Measurements from ENCODE around the gene CCDC50. TPM values are rescaled to one million over a fixed set of nuclear protein-coding genes. Genes with fewer than 3 reads are reported as not detected.

Gene CCDC50
- total RNA-seq, 1 experiment from 2014 or later: 106 TPM

DNA sequence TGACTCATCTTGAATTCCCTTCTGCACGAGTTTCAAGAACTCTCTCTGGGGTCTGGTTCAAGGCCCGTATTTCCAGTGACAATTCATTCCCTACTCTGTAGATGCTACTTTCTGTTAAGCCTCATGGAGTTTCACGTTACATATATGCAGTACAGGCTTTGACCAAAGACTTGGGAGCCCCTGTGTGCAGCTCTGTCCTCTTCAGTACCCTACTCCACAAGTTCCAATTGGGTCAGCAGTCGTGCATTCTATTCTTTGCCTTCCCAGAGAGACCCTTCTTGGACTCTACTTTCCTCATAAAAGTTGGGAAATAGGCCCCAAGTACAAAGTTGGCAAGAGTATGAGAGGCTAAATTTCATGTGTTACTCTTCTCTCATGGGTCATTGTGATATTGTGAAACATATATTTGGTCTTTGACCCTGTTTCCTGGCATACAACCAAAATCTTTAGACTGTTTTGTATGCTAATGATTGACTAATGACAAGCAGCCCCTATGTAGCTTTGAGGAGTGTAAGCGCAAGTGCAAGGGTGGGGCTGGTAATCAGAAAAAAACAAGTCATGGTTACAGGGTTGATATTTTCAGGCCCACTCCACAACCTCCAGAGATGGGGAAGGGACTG, 15.0 kb upstream of the CCDC50 start:
- Histone ChIP-seq H4K20me1 (ENCODE audit: insufficient read depth) (no peaks in the 10 kb centered on the region), H3K9me2 (ENCODE audit: insufficient read depth) (no peaks in the 10 kb centered on the region), H3K27me3 (ENCODE audit: insufficient read depth, low read depth) (no peaks in the 10 kb centered on the region), H3K79me2 (ENCODE audit: low read depth) (no peaks in the 10 kb centered on the region), H3K4me2 (no peak overlapping the region), H3K36me3 (ENCODE audit: low read depth) (no peaks in the 10 kb centered on the region), H2AFZ (no peak overlapping the region), H3K4me1 (replicated peaks; ENCODE audit: insufficient read depth) (no peaks in the 10 kb centered on the region), H3K9me3 (ENCODE audit: insufficient read depth, low read depth) (no peaks in the 10 kb centered on the region), H3F3A (ENCODE audit: insufficient read depth, low read depth) (no peaks in the 10 kb centered on the region), H3K27ac (no peak overlapping the region), H3K4me3 (no peak overlapping the region)
- POLR2A ChIA-PET (ENCODE audit: unreplicated experiment): no interaction called here
- intact Hi-C loops (cut with micrococcal nuclease; ENCODE audit: unreplicated experiment): no loop called here
- CTCF ChIA-PET: no interaction called here
- DNase-seq: peak in 1 of 2 experiments; percentile 20
- no TSS peak for BruUV-seq (replicated peaks)
- no peak for TF ChIP-seq EZH2 (IDR thresholded peaks at IDR 0.05; ENCODE audit: low read depth)
- no peak for TF ChIP-seq CTCF (conservative IDR thresholded peaks at IDR 0.05)

GRCh38 chr3:191316876-191317603, 12.2 kb upstream of the CCDC50 start:
- Histone ChIP-seq H3K36me3 (ENCODE audit: low read depth) (no peaks in the 10 kb centered on the region), H3K4me2 (no peak overlapping the region), H2AFZ (no peak overlapping the region), H3K79me2 (ENCODE audit: low read depth) (no peaks in the 10 kb centered on the region), H3K4me3 (no peak overlapping the region), H4K20me1 (ENCODE audit: insufficient read depth) (no peaks in the 10 kb centered on the region), H3K27ac (no peak overlapping the region), H3F3A (ENCODE audit: insufficient read depth, low read depth) (no peaks in the 10 kb centered on the region), H3K9me3 (ENCODE audit: insufficient read depth, low read depth) (no peaks in the 10 kb centered on the region), H3K4me1 (replicated peaks; ENCODE audit: insufficient read depth) (no peaks in the 10 kb centered on the region), H3K27me3 (ENCODE audit: insufficient read depth, low read depth) (no peaks in the 10 kb centered on the region), H3K9me2 (ENCODE audit: insufficient read depth) (0 out of 2 replicates have a peak, but pooled peaks cover 4% of the 10 kb centered on the region)
- POLR2A ChIA-PET (ENCODE audit: unreplicated experiment): interaction anchor here (0.6 kb wide), 1 partner anchor 250 kb away, joined by 5 read pairs; no protein-coding TSS in a partner anchor
- DNase-seq: no peak
- BruUV-seq (replicated peaks): no TSS peak
- intact Hi-C loops (cut with micrococcal nuclease; ENCODE audit: unreplicated experiment): no loop called here
- TF ChIP-seq EZH2 (IDR thresholded peaks at IDR 0.05; ENCODE audit: low read depth): no peak
- TF ChIP-seq CTCF (conservative IDR thresholded peaks at IDR 0.05): no peak
- CTCF ChIA-PET: no interaction called here

DNA sequence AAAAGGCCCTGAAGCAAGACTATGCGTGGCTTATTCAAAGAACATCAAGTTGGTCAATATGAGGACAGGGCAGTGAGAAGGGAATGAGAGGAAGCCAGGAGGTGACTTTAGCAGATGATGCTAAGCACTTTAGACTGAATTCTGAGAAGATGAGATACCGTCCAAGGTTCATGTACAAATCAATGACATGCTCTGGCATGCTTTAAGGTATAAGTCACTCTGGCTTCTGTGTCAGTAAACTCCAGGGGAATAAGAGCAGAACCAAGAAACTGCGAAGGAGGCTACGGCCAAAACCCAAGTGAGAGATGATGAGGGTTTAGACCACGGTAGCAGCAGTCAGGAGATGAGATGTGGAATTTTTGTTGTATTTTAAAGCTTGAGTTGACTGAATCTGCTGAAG, 8.9 kb upstream of the CCDC50 start:
- H3K4me3 ChIP-seq: no peak overlapping the region
- no peak for TF ChIP-seq EZH2 (IDR thresholded peaks at IDR 0.05; ENCODE audit: low read depth)
- no peak for TF ChIP-seq CTCF (conservative IDR thresholded peaks at IDR 0.05)
- no peaks in the 10 kb centered on the region for H3F3A ChIP-seq (ENCODE audit: insufficient read depth, low read depth)
- H3K27ac ChIP-seq: no peak overlapping the region
- H4K20me1 ChIP-seq (ENCODE audit: insufficient read depth): no peaks in the 10 kb centered on the region
- BruUV-seq (replicated peaks): no TSS peak
- no peaks in the 10 kb centered on the region for H3K4me1 ChIP-seq (replicated peaks; ENCODE audit: insufficient read depth)
- no peaks in the 10 kb centered on the region for H3K79me2 ChIP-seq (ENCODE audit: low read depth)
- no peak for DNase-seq
- H2AFZ ChIP-seq: no peak overlapping the region
- intact Hi-C loops (cut with micrococcal nuclease; ENCODE audit: unreplicated experiment): no loop called here
- ChIA-PET CTCF (no interaction called here), POLR2A (ENCODE audit: unreplicated experiment) (no interaction called here)
- no peaks in the 10 kb centered on the region for H3K9me3 ChIP-seq (ENCODE audit: insufficient read depth, low read depth)
- no peak overlapping the region for H3K4me2 ChIP-seq
- H3K27me3 ChIP-seq (ENCODE audit: insufficient read depth, low read depth): no peaks in the 10 kb centered on the region
- H3K9me2 ChIP-seq (ENCODE audit: insufficient read depth): 0 out of 2 replicates have a peak, but pooled peaks cover 4% of the 10 kb centered on the region
- no peaks in the 10 kb centered on the region for H3K36me3 ChIP-seq (ENCODE audit: low read depth)

Data from PC-9 (cell line).